Fibroblast of skin of right biceps (primary cell): ENCODE data around the gene TMED9.
"Not testable (repeated sequence)": the region's sequence is repeated elsewhere in the genome, so short reads cannot be mapped to it uniquely, and the experiment has no call there.

ENCODE experiments used
- DNase-seq: peaks from one replicate; pipeline ENCODE4 v3.0.0-alpha.2; 2013

TMED9 gene

DNA sequence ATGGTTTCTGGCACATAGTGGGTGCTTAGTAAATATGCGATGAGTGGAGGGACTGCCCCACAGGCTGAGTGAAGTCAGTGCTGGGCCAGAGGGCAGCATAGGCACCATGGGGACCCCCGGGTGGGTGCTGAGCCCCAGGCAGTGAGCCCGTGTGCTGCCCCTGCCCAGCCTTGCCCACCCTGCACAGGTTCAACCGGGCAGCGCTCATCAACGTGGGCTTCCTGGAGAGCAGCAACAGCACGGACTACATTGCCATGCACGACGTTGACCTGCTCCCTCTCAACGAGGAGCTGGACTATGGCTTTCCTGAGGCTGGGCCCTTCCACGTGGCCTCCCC is 15.1 kb downstream of the TMED9 start:
- no peak for DNase-seq

DNA sequence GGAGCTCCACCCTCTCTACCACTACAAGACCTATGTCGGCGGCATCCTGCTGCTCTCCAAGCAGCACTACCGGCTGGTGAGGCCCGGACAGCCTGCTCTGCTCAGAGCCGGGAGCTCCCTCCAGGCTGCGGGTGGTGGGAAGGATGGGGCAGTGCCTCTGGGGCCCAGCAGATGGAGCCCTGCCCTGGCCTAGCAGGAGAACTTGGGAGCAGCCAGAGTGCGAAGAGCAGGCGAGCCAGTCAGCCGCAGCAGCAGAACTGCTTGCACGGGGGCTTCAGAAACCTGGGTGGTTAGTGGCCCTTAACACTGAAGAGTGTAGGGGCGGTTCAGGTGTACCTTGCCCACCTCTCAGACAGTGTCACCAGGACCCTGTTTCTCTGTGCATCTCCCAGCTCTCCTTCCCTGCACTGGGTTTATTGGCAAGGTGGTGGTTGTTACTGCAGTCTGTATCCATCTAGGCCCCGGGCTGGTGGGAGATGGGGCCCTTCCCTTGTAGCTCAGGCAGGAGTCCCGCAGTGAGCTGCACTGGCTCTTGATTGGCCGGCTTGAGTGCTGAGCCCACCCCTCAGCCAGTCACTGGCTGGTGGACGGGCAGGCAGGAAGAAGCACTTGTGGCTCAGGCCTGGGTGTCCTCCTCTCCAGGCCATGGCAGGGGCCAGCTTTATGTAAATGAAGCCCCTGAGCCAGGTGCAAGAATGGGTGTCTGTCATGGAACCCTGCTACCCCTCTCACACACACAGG is 15.6 kb downstream of the TMED9 start:
- peak; percentile 78 for DNase-seq

DNA sequence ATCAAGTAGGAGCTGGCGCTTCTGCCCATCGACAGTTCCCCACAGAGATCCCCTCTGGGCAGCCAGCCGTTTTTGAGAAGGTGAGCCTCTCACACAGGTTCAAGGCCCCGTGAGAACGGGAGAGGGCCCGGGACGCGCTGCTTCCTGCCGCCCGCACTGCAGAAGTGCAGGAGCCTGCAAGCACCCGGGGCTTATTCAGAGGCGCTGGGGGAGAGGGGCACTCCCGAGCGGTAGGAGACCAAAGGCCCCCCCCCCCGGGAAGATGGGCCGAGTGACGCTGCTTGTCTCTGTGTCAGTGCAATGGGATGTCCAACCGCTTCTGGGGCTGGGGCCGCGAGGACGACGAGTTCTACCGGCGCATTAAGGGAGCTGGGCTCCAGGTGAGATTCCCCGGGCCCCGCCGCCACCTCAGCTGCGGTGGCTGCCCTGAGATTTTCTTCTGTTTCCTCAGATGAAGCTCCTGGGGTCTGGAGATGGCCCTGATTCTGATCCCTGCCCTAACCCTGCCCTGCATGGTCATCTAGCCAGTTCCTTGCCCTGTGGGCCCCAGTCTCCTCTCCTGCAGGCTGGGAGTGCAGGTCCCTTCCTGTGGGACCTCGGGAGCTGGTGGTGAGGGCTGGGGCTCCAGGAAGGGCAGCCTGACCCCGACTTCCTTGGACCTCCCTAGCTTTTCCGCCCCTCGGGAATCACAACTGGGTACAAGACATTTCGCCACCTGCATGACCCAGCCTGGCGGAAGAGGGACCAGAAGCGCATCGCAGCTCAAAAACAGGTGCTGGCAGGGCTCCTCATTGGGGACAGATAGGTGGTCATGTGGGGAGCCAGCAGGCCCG is 16.5 kb downstream of the TMED9 start:
- no peak for DNase-seq

DNA sequence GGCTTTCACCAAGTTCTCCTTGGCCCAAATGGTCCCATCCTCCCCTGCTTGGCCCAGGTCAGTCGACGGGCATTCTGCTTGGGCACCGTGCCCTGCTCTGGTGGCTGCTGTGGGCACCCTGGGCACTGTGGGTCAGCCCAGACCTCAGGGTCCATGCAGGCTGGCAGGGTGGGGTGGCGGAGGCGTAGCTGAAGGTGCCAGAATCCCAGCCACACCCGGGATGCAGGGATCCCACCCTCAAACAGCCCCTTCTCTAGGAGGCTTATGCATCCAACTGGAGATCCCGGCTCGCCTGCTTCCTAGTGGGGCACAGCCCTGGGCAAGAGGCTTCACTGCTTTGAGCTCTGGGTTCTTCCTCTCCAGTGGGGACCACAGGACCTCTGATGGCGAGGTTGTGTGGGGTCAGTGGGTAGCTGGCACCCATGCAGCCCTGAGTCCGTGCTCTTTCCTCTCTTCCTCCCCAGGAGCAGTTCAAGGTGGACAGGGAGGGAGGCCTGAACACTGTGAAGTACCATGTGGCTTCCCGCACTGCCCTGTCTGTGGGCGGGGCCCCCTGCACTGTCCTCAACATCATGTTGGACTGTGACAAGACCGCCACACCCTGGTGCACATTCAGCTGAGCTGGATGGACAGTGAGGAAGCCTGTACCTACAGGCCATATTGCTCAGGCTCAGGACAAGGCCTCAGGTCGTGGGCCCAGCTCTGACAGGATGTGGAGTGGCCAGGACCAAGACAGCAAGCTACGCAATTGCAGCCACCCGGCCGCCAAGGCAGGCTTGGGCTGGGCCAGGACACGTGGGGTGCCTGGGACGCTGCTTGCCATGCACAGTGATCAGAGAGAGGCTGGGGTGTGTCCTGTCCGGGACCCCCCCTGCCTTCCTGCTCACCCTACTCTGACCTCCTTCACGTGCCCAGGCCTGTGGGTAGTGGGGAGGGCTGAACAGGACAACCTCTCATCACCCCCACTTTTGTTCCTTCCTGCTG is 17.4 kb downstream of the TMED9 start:
- no peak for DNase-seq

DNA sequence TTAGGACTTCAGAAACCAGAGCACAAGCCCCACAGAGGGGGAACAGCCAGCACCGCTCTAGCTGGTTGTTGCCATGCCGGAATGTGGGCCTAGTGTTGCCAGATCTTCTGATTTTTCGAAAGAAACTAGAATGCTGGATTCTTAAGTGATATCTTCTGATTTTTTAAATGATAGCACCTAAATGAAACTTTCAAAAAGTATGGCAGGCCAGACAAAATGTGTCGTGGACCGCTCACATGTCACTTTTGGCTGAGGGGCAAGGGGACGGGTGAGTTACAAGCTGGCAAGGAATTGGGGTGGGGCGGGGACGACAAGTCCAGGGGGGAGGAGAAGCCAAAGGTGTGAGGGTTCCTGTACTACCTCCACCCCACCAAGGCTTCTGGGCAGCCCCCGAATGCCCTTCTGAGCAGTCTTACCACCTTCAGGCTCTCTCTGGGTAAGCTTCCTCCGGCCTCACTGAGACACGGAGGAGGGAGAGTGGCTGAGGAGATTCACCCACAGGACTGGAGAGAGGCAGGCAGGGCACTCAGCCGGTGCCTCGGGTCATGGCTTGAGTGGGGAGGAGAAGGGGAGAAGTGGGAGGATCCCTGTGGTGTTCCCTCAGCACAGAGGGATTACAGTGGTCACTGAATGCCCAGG is 18.2 kb downstream of the TMED9 start:
- no peak for DNase-seq

DNA sequence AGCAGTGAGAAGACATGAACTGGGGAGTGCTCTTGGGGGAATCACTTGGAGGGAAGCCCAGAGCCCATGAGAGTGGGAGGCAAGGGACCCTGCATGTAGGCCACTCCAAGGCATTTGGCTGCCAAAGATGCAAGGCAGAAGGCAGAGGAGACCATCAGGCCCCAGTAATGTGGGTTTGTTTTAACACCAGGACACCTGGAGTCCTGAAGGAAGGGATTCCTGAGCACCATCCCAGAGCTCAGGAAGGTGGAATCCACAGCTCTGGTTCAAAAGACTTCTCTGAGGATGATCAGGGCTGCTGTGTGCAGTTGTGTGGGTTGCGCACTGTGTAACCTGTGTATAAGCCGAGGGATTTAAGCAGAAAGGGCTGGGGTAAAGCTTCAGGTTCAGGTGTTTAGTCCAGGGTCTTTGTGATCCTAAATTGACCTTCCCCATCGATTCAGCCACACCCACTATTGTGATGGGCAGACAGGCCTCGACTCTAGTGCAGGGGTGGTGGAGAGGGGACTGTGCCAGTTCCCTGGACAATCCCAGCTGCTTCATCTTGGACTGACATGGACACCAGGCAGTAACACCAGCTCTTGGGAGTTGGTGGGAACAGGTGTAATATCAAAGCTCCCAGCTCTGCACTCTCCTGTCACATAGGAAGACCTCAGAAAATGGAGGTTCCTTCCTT is 18.9 kb downstream of the TMED9 start:
- DNase-seq: no peak

DNA sequence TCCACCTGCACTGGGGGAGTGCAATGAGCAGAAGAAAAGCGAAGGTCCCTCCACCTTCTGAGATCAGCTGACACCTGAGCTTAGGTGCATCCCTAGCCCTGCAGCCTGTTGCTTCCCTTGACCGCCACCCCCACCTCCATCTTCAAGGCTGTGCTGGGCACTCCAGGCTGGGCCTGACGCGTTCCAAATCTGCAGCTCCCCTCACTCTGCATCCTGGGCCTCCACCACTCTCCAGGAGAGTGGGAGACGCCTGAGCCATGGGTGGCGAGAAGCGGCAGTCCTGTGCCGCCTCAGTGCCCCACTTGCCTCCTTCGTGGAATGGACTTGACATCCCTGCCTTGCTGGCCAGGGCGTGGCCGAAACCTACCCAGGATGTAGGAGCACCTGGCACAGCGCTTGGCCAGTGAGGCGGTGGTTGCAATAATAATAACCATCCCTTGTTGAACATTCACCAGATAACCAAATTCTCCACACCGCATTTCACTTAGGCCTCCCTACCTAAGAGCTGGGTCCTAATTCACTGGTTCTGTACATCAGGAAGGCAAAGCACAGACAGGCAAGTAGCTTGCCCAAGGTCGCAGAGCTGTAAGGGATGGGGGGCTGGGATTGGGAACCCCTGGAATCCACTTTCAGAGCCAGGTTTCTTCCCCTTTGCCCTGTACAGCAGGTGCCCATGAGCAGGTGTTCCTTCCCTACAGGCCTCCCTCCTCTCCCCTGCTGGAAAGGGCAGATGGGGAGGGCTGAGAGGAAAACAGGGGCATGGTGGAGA is 19.6 kb downstream of the TMED9 start:
- no peak for DNase-seq

DNA sequence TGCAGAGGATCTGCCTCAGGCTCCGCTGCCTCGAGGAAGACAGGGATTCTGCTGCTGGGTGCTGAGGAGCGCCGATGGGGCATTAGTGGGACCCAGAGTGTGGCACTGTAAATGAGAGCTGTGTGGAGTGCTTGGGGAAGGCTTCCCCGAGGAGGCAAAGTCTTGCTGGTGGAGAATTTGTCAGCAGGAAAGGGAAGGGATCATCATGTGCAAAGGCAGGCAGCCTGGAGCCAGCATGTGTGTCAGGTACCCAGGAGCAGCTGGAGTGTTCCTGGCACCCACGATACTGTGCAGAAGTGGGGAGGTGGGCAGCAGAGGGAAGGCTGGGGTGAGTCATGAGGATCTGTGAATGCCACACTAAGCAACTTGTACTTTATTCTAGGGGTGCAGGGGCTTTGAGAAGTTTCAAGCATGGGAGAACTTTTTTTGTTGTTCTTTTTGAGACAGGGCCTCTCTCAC is 20.2 kb downstream of the TMED9 start:
- DNase-seq: no peak

DNA sequence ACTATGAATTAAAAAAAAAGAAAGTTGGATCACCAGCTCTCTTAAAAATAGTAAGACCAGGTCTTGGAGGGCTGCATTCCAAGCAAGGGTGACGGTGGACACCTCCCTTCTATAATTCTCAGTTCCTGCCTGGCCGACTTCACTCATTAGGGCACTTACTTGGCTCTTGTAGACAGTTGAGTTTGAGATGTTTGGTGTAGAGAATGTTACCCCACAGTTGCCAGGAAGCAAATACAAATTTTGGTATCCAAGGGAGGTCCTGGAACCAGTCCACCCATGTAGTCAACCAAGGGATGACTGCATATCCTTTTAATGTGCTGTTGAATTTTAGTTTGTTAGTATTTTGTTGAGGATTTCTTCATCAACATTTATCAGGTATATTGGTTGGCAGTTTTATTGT is 28.6 kb downstream of the TMED9 start:
- DNase-seq: no peak

DNA sequence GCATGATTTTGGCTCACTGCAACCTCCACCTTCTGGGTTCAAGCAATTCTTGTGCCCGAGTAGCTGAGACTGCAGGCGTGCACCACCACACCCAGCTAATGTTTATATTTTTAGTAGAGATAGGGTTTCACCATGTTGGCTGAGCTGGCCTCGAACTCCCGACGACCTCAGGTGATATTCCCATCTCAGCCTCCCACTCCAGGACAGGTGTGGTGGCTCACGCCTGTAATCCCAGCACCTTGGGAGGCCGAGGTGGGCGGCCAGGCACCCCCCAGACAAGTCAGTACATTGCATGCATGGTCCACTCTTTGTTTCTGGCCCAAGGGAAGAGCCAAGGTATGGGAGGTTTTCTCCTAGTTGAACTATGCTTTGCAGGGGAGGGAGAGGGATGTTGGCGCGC is 32.2 kb downstream of the TMED9 start:
- DNase-seq: not testable (repeated sequence)

DNA sequence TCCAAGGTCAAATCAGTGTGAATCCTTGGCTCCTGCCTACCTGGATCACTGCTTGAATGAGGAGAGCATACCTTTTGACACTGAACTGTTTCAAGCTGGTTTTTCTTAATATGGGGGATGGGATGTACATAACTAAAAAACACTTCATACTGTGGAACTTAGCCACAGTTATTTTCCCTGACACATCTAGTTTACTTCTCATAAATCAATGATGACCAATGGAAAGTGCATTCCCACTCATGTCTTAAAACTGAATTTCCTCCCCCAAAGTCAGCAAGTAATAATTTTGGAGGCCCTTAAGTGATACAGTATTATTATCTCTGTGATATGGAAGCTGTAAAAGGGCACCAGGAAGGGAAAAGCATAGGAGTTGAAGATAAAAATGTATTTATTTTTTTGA is 38.2 kb downstream of the TMED9 start:
- peak; percentile 38 for DNase-seq

DNA sequence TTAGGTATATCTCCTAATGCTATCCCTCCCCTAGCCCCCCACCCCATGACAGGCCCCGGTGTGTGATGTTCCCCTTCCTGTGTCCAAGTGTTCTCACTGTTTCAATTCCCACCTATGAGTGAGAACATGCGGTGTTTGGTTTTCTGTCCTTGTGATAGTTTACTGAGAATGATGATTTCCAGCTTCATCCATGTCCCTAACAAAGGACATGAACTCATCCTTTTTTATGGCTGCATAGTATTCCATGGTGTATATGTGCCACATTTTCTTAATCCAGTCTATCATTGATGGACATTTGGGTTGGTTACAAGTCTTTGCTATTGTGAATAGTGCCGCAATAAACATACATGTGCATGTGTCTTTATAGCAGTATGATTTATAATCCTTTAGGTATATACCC is 42.9 kb downstream of the TMED9 start:
- not testable (repeated sequence) for DNase-seq

DNA sequence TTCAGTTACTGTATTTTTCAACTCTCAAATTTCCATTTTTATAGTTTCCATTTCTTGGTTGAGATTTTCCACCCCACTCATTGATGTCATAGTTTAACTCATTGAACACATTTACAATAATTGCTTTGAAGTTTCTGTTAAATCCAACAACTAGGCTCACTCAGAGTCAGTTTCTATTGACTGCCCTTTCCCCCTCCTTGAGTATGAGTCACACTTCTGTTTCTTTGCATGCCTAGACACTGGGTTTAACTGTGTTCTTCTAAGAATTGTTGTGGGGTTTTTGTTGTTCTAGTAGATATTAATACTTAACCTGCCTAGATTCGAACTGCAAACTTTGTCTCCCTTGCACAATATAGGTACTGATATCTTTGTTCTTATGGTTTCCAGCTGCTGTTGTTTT is 53.5 kb downstream of the TMED9 start:
- DNase-seq: not testable (repeated sequence)
